GM21786 (cell line): ENCODE data around the gene DACH1.
"Not testable (repeated sequence)": the region's sequence is repeated elsewhere in the genome, so short reads cannot be mapped to it uniquely, and the experiment has no call there.

Experiments
- ATAC-seq: cut with Tn5 transposase; IDR thresholded peaks from one replicate; pipeline ENCODE4 v1.9.1; 2021; ENCODE audit not compliant: unreplicated experiment

The DACH1 gene

GRCh38 chr13:71785361-71785760 is 81.6 kb downstream of the DACH1 start:
- ATAC-seq: no peak

DNA sequence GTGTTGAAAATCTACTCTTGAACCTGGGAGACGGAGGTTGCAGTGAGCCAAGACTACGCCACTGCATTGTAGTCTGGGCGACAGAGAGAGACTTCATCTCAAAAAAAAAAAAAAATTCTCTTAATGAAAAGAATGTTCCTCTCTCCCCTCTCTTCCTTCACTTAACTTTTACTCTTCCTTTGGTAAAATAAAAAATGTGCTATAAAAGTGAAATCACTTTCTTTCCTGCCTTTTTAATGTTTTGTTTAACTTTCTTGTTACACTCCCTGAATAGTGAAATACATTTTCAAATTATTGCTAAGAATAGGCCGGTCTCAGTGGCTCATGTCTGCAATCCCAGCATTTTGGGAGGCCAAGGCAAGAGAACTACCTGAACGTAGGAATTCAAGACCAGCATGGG is 86.5 kb downstream of the DACH1 start:
- ATAC-seq: no peak

DNA sequence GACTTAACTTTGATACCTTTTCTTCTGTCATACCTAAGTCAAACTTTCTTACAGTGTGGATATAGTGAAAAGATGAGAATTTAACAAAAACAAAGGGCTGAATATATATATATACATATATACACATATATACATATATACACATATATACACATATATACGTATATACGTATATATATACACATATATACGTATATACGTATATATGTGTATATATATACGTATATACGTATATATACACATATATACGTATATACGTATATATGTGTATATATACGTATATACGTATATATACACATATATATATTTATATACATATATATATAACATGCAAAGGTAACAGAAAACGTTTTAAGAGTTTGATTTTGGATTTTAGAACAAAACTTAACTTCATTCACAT is 88.0 kb downstream of the DACH1 start:
- ATAC-seq: not testable (repeated sequence)

DNA sequence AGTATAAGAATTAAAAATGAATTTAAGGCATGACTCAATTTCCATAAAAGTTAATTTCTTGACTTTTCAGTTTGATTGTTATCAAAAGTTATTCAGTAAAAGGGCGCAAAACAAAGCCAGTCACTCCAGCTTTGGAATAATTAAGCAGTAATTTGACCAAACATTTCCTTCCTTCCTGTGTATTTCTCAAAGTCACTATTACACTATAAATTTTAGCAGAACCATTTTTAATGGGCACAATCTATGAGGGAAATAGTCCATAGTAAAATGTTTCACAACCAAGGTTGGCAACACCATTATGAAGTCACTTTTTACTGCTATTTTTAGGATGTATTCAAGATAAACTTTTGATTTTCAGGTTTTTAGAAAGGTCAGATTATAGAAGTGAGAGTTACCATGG is 91.0 kb downstream of the DACH1 start:
- ATAC-seq: no peak

- no peak for ATAC-seq
Observed at GRCh38 chr13:71774863-71775262, 92.1 kb downstream of the DACH1 start.

DNA sequence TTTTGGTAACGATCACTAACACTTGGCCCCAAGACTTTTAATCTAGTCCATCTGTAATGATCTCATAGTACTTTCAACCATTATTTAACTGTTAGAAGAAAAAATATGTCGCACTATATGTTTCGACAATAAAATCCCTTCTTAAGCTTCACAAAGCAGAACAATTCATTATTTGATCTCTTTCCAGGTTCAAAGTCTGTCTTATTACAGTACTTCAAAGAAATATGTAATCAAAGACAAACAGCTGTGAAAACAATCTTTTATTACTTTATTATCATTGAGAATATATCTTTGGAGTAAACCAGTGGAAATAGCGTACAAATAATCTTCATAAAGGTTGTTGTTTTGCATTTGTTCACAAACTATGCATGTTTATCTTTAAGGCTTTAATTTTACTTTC is 93.5 kb downstream of the DACH1 start:
- no peak for ATAC-seq

- ATAC-seq: no peak
Observed at GRCh38 chr13:71772361-71772760, 94.6 kb downstream of the DACH1 start.

- ATAC-seq: no peak
Observed at GRCh38 chr13:71771144-71771543, 95.9 kb downstream of the DACH1 start.

DNA sequence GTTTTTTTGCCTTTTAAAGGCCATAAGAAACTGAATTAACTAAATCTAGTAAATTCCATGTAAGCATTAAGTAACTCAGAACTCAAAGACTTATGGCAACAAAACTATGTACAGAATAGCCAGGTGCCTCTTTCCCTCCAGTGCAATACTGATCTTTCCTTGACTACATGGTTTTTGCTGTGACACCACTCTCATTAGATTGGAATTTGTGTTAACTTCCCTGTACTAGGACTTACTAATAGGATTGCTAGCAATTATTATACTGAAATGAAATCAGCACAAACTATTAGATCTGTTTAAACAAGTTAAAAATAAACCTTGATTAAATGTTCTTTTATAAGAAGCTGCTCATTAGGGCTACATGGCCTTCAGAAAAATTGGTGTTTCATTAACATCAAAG is 96.3 kb downstream of the DACH1 start:
- ATAC-seq: no peak

DNA sequence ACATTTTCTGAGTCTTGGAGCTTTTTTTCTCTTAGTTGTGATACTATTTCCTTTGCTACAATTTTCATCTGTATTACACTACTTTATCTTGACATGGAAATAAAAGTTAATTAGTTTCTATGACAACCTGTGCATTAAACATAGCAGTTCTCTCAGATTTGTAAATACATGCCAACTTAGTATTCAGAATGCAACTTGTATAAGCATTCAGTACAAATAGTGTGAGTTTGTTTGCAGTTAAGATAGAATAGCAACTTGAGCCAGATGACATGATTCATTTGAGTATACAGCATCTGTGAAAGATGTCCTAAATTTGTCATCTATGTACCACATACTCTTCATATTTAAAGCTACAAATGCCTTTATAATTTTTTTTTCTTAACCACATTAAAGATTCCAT is 98.1 kb downstream of the DACH1 start:
- ATAC-seq: no peak

DNA sequence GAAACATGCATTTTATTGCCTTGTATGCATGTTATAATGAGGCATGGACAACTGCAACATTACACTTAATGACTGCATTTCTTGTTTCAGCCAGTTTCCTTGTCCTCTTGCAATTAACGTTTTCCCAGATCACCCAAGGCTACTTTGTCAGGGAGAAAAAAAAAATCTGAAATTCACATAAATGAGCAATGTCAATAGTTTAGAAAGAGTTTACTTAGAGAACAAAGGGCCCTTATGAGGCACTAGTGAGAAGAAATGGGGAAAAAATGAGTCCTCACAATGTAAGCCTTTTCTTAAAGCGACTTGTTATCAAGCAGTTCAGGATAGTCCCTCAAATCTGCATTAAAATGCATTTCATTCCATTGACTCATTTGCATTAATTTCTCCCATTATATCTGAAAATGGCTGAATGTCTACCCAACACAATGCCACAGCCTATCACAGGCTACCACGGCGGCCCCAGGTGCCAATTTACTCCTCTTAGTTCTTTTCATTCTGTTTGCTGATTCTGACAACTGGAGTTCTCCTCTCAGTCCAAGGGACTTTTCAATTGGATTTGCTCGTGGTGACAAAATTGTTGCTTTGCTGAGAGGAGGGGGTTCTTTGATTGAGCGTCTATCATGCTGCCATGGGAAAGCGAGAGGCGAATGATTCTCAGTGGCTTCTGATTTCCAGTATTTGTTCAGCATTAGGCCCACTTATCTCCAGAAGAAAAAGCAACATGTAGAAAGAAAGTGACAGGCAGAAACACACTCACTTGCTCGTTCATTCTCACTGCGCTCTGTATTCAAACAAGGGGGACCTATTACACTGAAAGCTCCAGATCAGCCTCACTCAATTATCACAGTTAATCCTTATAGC is 107.1 kb downstream of the DACH1 start:
- ATAC-seq: no peak

- no peak for ATAC-seq
Observed at GRCh38 chr13:71758828-71759227, 108.2 kb downstream of the DACH1 start.

- ATAC-seq: no peak
Observed at GRCh38 chr13:71754407-71754974, 112.5 kb downstream of the DACH1 start.

DNA sequence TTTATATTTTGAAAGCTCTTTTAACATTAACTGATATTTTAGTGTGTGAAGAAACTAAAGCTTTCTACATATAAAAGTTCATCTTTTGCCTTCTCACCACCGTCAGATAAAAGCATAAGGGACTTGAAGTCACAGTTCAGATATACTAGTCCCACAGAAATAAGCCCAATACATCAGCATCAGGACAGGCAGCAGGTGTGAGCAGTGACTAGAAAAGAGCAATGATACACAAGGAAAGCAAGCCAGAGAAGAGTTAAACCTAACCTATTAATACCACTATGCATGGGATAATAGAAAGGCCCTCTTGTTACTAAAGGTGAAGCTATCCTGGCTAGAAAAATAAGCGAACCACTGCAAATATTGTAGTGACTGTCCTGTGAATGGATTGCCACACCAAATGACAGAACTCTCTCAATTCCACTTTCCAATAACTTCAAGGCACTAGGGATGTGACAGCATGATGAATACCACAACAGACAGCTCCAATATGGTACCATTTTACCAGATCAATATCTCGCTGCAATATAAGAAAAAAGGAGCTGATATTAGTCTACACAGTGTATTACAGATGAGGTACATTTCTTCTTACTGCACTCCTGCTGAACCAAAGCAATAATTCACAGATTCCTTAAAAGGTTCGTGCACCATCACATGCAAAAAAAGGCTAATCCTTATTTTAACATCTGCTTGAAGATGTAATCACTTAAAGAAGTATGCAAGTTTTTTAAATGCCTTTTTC is 114.1 kb downstream of the DACH1 start:
- ATAC-seq: no peak

GRCh38 chr13:71751073-71751472 is 115.9 kb downstream of the DACH1 start:
- ATAC-seq: no peak

DNA sequence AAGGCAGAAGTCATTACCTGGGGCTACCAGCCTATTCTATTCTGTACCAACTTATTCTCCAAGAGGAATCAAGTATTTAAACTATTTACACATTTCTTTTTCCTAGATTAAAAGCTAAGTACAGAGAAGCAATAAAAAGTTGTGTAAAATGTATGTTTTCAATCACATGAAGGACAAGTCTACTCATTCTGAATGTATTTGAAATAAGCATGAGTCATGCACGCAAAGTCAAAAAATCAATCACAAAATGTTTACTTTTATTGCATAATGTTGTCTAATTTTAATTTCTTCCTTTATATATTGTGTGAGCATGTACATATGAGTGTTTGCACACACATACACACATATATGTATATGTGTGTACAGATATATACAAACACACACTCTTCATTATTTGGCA is 136.7 kb downstream of the DACH1 start:
- no peak for ATAC-seq

- ATAC-seq: no peak
Observed at GRCh38 chr13:71729441-71729840, 137.6 kb downstream of the DACH1 start.

DNA sequence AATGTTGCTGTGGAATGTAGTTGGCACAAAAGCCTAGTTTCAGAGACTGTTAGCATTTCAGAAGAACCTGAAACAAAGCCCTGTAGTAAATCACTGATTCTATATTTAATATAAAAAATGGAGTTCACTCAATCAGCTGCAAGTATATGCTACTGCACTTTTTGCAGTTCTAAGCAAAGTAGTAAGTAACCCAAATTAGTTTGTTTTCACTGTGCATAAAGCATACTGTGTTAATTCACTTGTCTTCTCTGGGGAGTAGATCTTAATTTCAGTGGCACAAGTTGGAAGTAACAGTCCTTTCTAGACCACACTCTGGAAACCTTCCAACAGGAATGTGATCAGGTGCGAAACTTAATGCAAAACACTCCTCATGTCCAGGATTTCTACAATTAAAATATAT is 139.3 kb downstream of the DACH1 start:
- no peak for ATAC-seq

DNA sequence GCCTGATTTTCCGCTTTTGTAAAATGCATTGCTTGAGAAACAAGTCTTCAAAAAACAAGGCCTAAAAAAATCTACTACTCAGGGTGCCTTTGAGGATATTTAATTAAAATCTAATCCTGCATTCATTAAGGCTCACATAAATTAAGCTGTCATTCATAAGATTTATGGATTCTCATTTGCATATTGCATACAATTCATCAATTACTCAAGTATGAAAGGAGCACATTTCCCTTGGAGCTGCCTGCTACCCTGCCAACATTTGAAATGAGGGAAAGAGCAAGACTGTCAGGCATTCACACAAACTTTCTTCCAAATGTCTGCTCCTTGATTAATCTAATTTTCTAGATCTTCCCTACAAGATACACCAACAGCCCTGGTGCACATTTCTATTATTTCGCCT is 140.0 kb downstream of the DACH1 start:
- no peak for ATAC-seq

DNA sequence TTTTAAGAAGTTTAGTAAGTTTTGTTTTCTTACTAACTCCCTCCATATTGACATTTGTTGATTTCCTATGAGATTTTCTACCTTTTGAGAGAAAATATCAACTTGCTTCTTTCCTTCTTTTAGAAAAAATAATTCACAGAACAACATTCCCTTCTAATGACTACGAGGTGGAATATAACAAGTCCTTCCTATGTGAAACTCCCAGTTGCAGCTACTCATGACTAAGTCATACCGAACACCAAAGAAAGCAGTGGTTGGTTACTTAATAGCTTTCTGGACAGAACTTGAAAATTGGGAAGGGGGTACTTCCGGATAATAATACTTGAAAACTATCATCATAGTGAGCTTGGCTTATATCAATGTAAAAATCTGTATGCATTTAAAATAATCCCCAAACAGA is 144.8 kb downstream of the DACH1 start:
- ATAC-seq: no peak

DNA sequence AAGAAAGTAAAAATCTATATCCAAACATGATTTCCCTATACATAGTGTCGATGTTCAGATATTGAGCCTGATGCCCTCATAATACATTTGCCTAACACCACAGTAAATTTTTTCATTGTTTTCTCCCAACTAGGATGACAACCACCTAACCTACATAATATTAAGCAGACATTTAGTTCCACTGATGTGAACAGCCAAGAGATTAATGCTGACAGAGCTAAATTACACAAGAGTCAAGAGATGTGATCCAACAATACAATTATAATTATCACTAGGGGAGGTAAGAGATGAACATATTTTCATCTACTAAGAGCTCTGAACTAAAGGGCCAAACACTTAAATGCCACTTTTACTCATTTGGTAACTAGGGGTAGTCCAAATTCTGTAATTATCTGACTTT is 145.9 kb downstream of the DACH1 start:
- no peak for ATAC-seq

DNA sequence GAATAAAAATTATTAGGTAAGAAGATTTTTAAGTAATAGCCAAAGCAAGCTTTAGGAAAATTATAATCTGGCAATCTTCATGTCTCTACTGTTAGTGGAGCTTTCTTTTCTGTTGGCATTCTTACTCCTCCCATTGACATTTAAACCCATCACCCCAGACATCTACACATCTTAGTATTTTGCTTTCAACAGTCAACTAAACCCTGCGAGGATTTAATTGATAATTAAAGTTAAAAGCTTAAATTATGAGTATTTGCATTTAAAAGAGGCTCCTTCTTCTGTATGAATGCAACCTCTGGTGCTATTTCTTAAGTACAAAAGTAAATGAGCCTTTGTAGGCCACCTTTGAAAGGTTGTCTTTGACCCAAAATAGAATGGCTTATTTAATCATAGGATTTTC is 148.1 kb downstream of the DACH1 start:
- ATAC-seq: no peak
